Measurements from ENCODE around the gene ZBTB17.
"Not testable (repeated sequence)": the region's sequence is repeated elsewhere in the genome, so short reads cannot be mapped to it uniquely, and the experiment has no call there.

The ZBTB17 gene

GRCh38 chr1:15975805-15976680, at the start of gene ZBTB17:
Gene ZBTB17, minus strand, starts transcription at chr1:15976101. Its CDS starts 27,606 bp downstream, at chr1:15948495.
- Histone ChIP-seq H3K27ac (ENCODE audit: low read depth, low read length) (peak within 1 kb of the TSS; percentile 61), H3K4me3 (ENCODE audit: low read depth in 1 of 2, low read length in 2 of 2) (peak within 1 kb of the TSS; percentile 74 to 75), H3K36me3 (ENCODE audit: control insufficient read depth in 1 of 2, insufficient read depth in 2 of 2, low read length in 2 of 2) (peaks cover 9 to 17% of the 10 kb centered on the region in 2 donors), H3K4me1 (ENCODE audit: control insufficient read depth in 1 of 2, insufficient read depth in 2 of 2, low read length in 2 of 2) (peaks cover 7 to 10% of the 10 kb centered on the region in 2 donors), H3K9me3 (ENCODE audit: control insufficient read depth in 1 of 2, low read length in 2 of 2) (no peaks in the 10 kb centered on the region), H3K9ac (ENCODE audit: low read depth in 1 of 2, low read length in 2 of 2) (peak within 1 kb of the TSS; percentile 55 to 61), H3K27me3 (ENCODE audit: control insufficient read depth in 1 of 2, insufficient read depth in 2 of 2, low read length in 2 of 2) (no peaks in the 10 kb centered on the region)

GRCh38 chr1:16023050-16023653, 47.3 kb upstream of the ZBTB17 start:
- Histone ChIP-seq H3K27me3 (ENCODE audit: control insufficient read depth in 1 of 2, insufficient read depth in 2 of 2, low read length in 2 of 2) (peaks cover 3 to 4% of the 10 kb centered on the region in 2 donors), H3K9ac (ENCODE audit: low read depth in 1 of 2, low read length in 2 of 2) (no peak overlapping the region), H3K4me1 (ENCODE audit: control insufficient read depth in 1 of 2, insufficient read depth in 2 of 2, low read length in 2 of 2) (peaks cover 0 to 2% of the 10 kb centered on the region in 2 donors), H3K27ac (ENCODE audit: low read depth, low read length) (no peak overlapping the region), H3K4me3 (ENCODE audit: low read depth in 1 of 2, low read length in 2 of 2) (no peak overlapping the region), H3K36me3 (ENCODE audit: control insufficient read depth in 1 of 2, insufficient read depth in 2 of 2, low read length in 2 of 2) (no peaks in the 10 kb centered on the region), H3K9me3 (ENCODE audit: control insufficient read depth in 1 of 2, low read length in 2 of 2) (no peaks in the 10 kb centered on the region)

GRCh38 chr1:16022393-16022792, 46.5 kb upstream of the ZBTB17 start:
- Histone ChIP-seq H3K36me3 (ENCODE audit: control insufficient read depth in 1 of 2, insufficient read depth in 2 of 2, low read length in 2 of 2) (no peaks in the 10 kb centered on the region), H3K4me1 (ENCODE audit: control insufficient read depth in 1 of 2, insufficient read depth in 2 of 2, low read length in 2 of 2) (peaks cover 0 to 6% of the 10 kb centered on the region in 2 donors), H3K27me3 (ENCODE audit: control insufficient read depth in 1 of 2, insufficient read depth in 2 of 2, low read length in 2 of 2) (peaks cover 0 to 3% of the 10 kb centered on the region in 2 donors), H3K27ac (ENCODE audit: low read depth, low read length) (no peak overlapping the region), H3K4me3 (ENCODE audit: low read depth in 1 of 2, low read length in 2 of 2) (no peak overlapping the region), H3K9ac (ENCODE audit: low read depth in 1 of 2, low read length in 2 of 2) (no peak overlapping the region), H3K9me3 (ENCODE audit: control insufficient read depth in 1 of 2, low read length in 2 of 2) (no peaks in the 10 kb centered on the region)

GRCh38 chr1:16021681-16022080, 45.8 kb upstream of the ZBTB17 start, which contains the start of gene CLCNKA:
Gene CLCNKA, plus strand, starts transcription at chr1:16022036. Its CDS starts 584 bp downstream, at chr1:16022620.
- Histone ChIP-seq H3K9ac (ENCODE audit: low read depth in 1 of 2, low read length in 2 of 2) (no peak within 1 kb of the TSS), H3K27me3 (ENCODE audit: control insufficient read depth in 1 of 2, insufficient read depth in 2 of 2, low read length in 2 of 2) (no peaks in the 10 kb centered on the region), H3K4me3 (ENCODE audit: low read depth in 1 of 2, low read length in 2 of 2) (no peak within 1 kb of the TSS), H3K9me3 (ENCODE audit: control insufficient read depth in 1 of 2, low read length in 2 of 2) (no peaks in the 10 kb centered on the region), H3K4me1 (ENCODE audit: control insufficient read depth in 1 of 2, insufficient read depth in 2 of 2, low read length in 2 of 2) (peaks cover 0 to 6% of the 10 kb centered on the region in 2 donors), H3K36me3 (ENCODE audit: control insufficient read depth in 1 of 2, insufficient read depth in 2 of 2, low read length in 2 of 2) (no peaks in the 10 kb centered on the region), H3K27ac (ENCODE audit: low read depth, low read length) (peak within 1 kb of the TSS; percentile 18)

GRCh38 chr1:16020878-16021277, 45.0 kb upstream of the ZBTB17 start:
- H3K27ac ChIP-seq (ENCODE audit: low read depth, low read length), result peak overlapping the region; percentile 10
- not testable (repeated sequence) for H3K4me3 ChIP-seq (ENCODE audit: low read depth in 1 of 2, low read length in 2 of 2); H3K27me3 ChIP-seq (ENCODE audit: control insufficient read depth in 1 of 2, insufficient read depth in 2 of 2, low read length in 2 of 2); H3K36me3 ChIP-seq (ENCODE audit: control insufficient read depth in 1 of 2, insufficient read depth in 2 of 2, low read length in 2 of 2); H3K9me3 ChIP-seq (ENCODE audit: control insufficient read depth in 1 of 2, low read length in 2 of 2); H3K9ac ChIP-seq (ENCODE audit: low read depth in 1 of 2, low read length in 2 of 2); H3K4me1 ChIP-seq (ENCODE audit: control insufficient read depth in 1 of 2, insufficient read depth in 2 of 2, low read length in 2 of 2)

- Histone ChIP-seq H3K36me3 (ENCODE audit: control insufficient read depth in 1 of 2, insufficient read depth in 2 of 2, low read length in 2 of 2) (no peaks in the 10 kb centered on the region), H3K27me3 (ENCODE audit: control insufficient read depth in 1 of 2, insufficient read depth in 2 of 2, low read length in 2 of 2) (no peaks in the 10 kb centered on the region), H3K4me1 (ENCODE audit: control insufficient read depth in 1 of 2, insufficient read depth in 2 of 2, low read length in 2 of 2) (peaks cover 0 to 6% of the 10 kb centered on the region in 2 donors), H3K9ac (ENCODE audit: low read depth in 1 of 2, low read length in 2 of 2) (no peak overlapping the region), H3K4me3 (ENCODE audit: low read depth in 1 of 2, low read length in 2 of 2) (no peak overlapping the region), H3K9me3 (ENCODE audit: control insufficient read depth in 1 of 2, low read length in 2 of 2) (no peaks in the 10 kb centered on the region), H3K27ac (ENCODE audit: low read depth, low read length) (no peak overlapping the region)
Measured at GRCh38 chr1:16020325-16020724, 44.4 kb upstream of the ZBTB17 start.

GRCh38 chr1:16019644-16020277, 43.9 kb upstream of the ZBTB17 start:
- H3K36me3 ChIP-seq (ENCODE audit: control insufficient read depth in 1 of 2, insufficient read depth in 2 of 2, low read length in 2 of 2), result no peaks in the 10 kb centered on the region
- no peaks in the 10 kb centered on the region for H3K9me3 ChIP-seq (ENCODE audit: control insufficient read depth in 1 of 2, low read length in 2 of 2)
- H3K27me3 ChIP-seq (ENCODE audit: control insufficient read depth in 1 of 2, insufficient read depth in 2 of 2, low read length in 2 of 2), result no peaks in the 10 kb centered on the region
- no peak overlapping the region for H3K4me3 ChIP-seq (ENCODE audit: low read depth in 1 of 2, low read length in 2 of 2)
- H3K27ac ChIP-seq (ENCODE audit: low read depth, low read length), result peak overlapping the region; percentile 36
- no peak overlapping the region for H3K9ac ChIP-seq (ENCODE audit: low read depth in 1 of 2, low read length in 2 of 2)
- peaks cover 0 to 6% of the 10 kb centered on the region in 2 donors for H3K4me1 ChIP-seq (ENCODE audit: control insufficient read depth in 1 of 2, insufficient read depth in 2 of 2, low read length in 2 of 2)

GRCh38 chr1:16018749-16019643, 43.1 kb upstream of the ZBTB17 start:
- H3K27ac ChIP-seq (ENCODE audit: low read depth, low read length), result peak overlapping the region; percentile 36
- no peak overlapping the region for H3K4me3 ChIP-seq (ENCODE audit: low read depth in 1 of 2, low read length in 2 of 2)
- no peaks in the 10 kb centered on the region for H3K27me3 ChIP-seq (ENCODE audit: control insufficient read depth in 1 of 2, insufficient read depth in 2 of 2, low read length in 2 of 2)
- no peaks in the 10 kb centered on the region for H3K9me3 ChIP-seq (ENCODE audit: control insufficient read depth in 1 of 2, low read length in 2 of 2)
- H3K4me1 ChIP-seq (ENCODE audit: control insufficient read depth in 1 of 2, insufficient read depth in 2 of 2, low read length in 2 of 2), result peaks cover 0 to 6% of the 10 kb centered on the region in 2 donors
- no peaks in the 10 kb centered on the region for H3K36me3 ChIP-seq (ENCODE audit: control insufficient read depth in 1 of 2, insufficient read depth in 2 of 2, low read length in 2 of 2)
- H3K9ac ChIP-seq (ENCODE audit: low read depth in 1 of 2, low read length in 2 of 2), result peak overlapping the region in 1 of 2 donors; percentile 33

GRCh38 chr1:16018308-16018707, 42.4 kb upstream of the ZBTB17 start:
- Histone ChIP-seq H3K9me3 (ENCODE audit: control insufficient read depth in 1 of 2, low read length in 2 of 2) (no peaks in the 10 kb centered on the region), H3K9ac (ENCODE audit: low read depth in 1 of 2, low read length in 2 of 2) (peak overlapping the region in 1 of 2 donors; percentile 33), H3K27me3 (ENCODE audit: control insufficient read depth in 1 of 2, insufficient read depth in 2 of 2, low read length in 2 of 2) (no peaks in the 10 kb centered on the region), H3K36me3 (ENCODE audit: control insufficient read depth in 1 of 2, insufficient read depth in 2 of 2, low read length in 2 of 2) (no peaks in the 10 kb centered on the region), H3K27ac (ENCODE audit: low read depth, low read length) (peak overlapping the region; percentile 66), H3K4me1 (ENCODE audit: control insufficient read depth in 1 of 2, insufficient read depth in 2 of 2, low read length in 2 of 2) (peaks cover 6 to 12% of the 10 kb centered on the region in 2 donors), H3K4me3 (ENCODE audit: low read depth in 1 of 2, low read length in 2 of 2) (no peak overlapping the region)

Measured in duodenal mucosa (tissue), 2 donors.